HG03520 (cell line): Measurements from ENCODE around the gene RNU6-9.

Source experiments
- ATAC-seq: cut with Tn5 transposase; IDR thresholded peaks from one replicate; pipeline ENCODE4 v1.9.1; 2021; ENCODE audit warnings: mild to moderate bottlenecking, moderate library complexity; ENCODE audit not compliant: unreplicated experiment

RNU6-9 gene

DNA sequence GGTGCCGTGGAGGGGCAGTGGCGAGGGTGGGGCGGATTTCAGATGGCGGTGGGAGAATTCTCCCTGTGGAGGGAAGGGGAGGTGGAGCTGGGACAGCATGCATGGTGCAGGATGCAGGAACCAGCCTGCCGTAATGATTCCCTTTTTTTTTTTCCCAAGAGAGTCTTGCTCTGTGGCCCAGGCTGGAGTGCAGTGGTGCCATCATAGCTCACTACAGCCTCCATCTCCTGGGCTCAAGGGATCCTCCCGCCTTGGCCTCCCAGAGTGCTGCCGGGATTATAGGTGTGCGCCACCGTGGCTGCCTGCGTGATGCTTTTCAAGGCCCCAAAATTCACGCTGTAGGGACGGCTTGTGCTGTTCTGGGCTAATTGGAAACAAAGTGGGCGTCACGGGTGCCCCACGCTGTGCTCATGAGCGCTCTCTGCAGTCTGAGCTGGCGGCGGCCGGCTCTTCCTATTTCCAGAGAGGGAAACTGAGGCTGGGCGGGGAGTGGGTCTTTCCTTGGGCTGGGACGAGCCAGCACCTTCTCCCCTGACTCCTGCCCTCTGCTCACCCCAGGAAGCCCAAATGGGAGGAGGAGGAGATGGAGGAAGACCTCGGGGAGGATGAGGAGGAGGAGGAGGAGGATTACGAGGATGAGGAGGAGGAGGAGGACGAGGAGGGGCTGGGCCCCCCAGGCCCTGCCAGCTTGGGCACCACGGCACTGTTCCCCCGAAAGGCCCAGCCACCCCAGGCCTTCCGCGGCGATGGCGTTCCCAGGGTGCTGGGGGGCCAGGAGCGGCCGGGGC, 38.8 kb downstream of the RNU6-9 start:
- ATAC-seq, result no peak

DNA sequence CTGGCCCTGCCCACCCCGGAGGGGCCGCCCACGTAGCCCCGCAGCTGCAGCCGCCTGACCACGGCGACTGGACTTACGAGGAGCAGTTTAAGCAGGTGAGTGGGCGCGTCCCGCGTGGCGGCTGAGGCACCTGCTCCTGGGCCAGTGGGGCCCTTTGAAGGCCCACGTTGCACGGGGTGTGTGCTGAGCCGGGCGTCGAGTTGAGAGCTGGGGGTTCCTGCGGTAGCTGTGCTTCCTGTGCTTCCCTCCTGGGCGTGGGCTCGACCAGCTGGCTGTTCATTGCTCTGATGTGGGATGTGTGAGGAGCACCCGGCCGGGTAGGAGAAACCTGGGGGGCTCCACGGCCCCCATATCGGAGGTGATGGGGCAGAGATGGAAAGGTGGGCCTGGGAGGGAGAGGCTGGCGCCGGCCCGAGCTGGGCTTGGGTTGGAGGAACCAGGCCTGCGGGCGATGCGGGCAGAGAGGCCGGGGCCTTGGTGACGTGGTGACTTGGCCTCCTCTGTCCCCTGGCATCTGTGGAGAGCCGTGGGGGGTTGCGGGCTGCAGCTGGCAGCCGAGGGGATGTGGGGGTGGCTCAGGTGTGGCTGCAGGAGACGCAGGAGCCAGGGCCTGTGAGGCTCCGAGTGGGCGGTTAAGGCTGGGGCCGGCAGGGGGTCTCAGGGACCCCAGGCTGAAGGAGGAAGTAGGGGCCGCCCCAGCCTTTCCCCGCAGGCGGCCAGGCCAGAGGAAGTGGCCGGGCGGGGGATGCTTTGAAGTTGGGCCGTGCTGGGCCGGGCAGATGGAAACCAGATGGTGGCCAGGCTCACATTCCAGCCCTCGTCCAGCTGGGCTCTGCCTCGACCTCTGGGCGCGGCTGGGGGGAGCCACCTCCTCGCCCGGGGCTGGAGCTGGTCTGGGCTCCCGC, 39.6 kb downstream of the RNU6-9 start:
- no peak for ATAC-seq

- ATAC-seq, result no peak
Observed at GRCh38 chr19:933553-933882, 40.2 kb downstream of the RNU6-9 start.

GRCh38 chr19:934197-934840, 41.0 kb downstream of the RNU6-9 start:
- ATAC-seq, result no peak

DNA sequence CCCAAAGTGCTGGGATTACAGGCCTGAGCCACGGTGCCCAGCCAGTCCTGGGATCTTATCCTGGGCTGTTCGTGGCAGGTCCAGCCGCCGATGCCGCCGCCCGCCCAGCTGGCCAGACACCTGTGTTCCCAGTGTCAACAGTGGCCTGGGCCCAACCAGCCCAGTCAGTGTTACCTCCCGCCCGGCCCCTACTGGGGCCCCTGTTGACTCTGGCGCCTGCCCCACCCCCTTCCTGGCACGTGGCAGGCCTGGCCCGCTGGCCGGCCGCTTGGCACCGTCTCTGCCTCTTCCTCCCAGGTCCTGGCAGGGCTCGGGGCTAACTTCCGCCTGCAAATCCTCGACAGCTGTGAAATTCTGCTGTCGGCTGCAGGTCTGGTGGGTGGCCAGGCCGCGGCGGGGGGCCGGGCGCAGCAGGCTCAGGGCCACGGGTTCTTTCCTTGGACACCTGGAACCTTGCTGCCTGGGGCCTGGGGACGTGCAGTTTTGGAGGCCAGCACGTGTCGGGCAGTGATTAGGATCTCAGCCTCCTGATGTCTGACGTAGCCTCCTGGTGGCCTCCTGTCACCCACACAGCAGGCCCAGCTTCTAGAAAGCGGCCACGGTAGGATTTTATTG, 41.7 kb downstream of the RNU6-9 start:
- no peak for ATAC-seq

DNA sequence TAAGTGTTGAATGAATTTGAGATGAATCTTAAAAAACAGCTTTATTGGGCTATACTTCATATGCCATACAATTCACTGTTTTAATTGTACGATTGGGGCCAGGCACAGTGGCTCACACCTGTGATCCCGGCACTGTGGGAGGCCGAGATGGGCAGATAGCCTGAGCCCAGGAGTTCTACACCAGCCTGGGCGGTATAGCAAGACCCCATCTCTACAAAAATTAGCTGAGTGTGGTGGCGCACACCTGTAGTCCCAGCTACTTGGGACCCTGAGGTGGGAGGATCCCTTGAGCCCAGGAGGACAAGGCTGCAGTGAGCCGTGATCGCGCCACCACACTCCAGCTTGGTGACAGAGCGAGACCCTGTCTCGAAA, 42.9 kb downstream of the RNU6-9 start:
- no peak for ATAC-seq

DNA sequence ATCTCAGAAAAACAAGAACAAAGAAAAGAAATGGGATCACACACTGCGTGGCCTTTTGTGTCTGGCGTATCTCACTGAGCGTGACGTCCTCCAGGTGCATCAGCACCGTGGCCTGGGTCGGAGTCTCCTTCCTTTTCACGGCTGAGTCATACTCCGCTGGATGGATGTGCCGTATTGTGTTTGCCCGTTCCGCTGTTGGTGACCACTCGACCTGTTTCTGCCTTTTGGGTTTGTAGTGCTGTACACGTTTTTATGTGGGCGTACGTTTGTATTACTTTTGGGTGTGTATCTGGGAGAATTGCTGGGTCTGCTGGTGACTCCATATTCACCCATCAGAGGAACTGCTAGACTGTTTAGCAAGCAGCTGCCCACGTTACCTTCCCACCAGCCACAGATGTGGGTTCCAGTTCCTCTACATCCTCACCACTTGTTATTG, 44.0 kb downstream of the RNU6-9 start:
- ATAC-seq, result no peak

- ATAC-seq, result no peak
Observed at GRCh38 chr19:938233-938923, 45.1 kb downstream of the RNU6-9 start.

DNA sequence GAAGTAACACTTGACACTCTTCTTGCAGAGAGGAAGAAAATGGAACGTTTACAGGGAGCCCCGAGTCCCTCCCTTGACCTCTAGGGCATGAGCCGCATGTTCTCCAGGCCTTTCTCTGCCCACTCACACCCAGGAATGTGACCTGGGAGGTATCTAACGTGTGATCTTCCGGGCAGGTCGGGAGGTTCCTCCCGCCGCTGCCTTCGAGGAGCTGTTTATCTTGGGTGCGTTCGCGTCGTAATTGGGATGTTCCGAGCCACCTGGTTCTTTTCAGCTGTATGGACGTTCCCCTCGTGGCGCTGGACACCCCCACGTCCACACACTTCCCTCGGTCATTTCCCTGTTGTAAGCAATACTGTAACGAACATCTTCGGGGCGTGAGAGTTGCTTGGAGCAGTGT, 46.2 kb downstream of the RNU6-9 start:
- no peak for ATAC-seq

- ATAC-seq, result no peak
Observed at GRCh38 chr19:939922-940321, 46.6 kb downstream of the RNU6-9 start.

DNA sequence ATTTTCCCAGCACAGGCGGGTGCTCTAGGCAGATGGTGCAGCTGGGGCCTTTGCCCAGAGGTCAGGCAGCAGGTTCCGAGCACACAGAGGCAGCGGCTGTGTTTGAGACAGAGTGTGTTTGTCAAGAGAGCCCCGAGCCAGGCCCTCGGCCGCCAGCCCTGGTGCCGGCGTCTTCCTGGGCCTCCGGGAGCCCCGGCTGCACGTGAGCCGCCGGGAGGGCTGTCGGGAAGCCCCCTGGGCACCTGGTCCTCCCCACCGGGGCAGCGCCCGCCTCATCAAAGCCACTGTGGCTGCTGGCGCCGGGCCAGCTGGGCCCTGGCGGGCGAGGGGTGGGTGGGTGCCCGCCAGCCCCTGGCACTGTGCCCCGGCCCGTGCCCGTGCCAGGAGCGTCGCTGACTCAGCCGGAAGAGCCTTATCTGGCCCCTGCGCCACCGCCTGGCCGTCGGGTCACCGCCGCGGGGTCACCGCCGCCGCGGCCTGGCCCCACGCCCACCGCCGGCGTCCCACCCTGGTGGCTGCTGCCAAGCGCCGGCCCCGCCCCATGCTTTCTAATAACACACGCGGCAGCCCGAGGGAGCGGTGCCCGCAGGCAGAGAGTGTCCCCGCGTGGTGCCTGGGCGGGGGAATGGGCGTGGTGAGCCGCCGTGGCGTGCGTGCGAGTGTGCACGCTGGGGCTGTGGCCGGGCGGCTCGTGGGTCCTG, 47.5 kb downstream of the RNU6-9 start:
- no peak for ATAC-seq

- ATAC-seq, result no peak
Observed at GRCh38 chr19:941292-942132, 48.2 kb downstream of the RNU6-9 start.

DNA sequence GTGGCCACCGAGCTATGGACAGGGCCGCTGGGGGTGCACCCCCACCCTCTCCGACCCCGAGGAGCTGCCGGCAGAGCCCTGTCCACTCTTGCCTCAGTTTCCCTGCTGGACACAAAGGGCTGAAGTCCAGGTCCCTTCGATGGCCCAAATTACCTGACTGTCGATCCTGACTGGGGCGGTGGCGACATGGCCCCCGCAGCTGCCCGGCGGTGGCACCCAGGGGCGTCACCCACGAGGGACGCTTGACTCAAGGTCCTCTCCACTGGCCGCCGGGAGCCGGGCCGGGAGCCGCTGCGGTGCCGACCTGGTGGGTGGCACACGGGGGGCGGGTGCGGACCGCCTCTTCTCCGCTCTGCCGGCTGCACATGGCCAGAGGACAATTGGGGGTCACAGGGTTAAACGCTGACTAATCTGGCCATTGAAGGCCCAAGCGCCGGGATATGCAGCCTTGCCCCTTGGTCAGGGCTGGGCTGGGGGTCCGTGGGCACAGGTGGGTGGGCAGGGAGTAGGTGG, 48.9 kb downstream of the RNU6-9 start:
- no peak for ATAC-seq
